ENCODE results near the gene KCTD13.
"Not testable (repeated sequence)": the region's sequence is repeated elsewhere in the genome, so short reads cannot be mapped to it uniquely, and the experiment has no call there.

Gene KCTD13

DNA sequence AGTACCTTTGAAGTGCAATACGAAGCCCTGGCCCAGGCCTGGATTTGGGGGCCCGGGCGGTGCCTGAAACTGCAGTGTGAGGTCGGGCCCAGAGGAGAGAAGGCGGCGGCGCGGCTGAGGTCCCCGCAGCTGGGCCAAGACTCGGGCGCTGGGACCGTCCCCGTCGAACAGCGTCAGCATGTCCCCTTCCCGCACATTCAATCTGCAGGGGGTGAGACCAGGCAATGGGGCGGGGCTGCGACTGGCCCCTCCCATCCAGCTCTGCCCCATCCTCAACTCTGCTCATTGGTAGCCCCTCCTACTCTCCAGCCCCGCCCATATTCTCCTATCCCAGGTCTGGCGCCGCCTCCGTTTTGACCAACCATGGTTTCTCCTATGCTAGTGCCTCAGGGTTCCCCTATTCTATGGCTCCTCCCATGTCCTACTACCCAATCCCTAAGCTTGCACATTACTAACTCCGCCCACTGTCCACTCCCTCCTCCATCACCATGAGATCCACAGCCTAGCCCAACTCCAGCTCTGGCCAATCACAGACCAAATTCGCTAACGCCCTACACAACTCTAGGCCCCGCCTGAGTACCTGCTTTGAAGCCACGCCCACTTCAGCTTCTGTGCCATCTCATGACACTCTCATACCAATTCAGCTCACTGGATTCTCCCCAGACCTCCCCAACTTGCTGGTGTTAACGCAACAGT is 48.6 kb downstream of the KCTD13 start:
- no peaks in the 10 kb centered on the region for H3K9me3 ChIP-seq (ENCODE audit: control insufficient read depth, low read length)
- H3K27ac ChIP-seq (ENCODE audit: low read depth, low read length, severe bottlenecking) = no peak overlapping the region
- H3K4me1 ChIP-seq (ENCODE audit: control insufficient read depth, insufficient read depth, low read length, poor library complexity, severe bottlenecking) = no peaks in the 10 kb centered on the region
- 46 to 53% methylated on average over 25 to 27 of the region's 28 CpGs for WGBS, 2 experiments (ENCODE audit: insufficient coverage in 2 of 2)
- no peak overlapping the region for H3K4me3 ChIP-seq (ENCODE audit: extremely low read depth, insufficient read depth, low read length, poor library complexity, severe bottlenecking)
- peaks cover 16% of the 10 kb centered on the region for H3K36me3 ChIP-seq (ENCODE audit: control insufficient read depth, insufficient read depth, low read length)

DNA sequence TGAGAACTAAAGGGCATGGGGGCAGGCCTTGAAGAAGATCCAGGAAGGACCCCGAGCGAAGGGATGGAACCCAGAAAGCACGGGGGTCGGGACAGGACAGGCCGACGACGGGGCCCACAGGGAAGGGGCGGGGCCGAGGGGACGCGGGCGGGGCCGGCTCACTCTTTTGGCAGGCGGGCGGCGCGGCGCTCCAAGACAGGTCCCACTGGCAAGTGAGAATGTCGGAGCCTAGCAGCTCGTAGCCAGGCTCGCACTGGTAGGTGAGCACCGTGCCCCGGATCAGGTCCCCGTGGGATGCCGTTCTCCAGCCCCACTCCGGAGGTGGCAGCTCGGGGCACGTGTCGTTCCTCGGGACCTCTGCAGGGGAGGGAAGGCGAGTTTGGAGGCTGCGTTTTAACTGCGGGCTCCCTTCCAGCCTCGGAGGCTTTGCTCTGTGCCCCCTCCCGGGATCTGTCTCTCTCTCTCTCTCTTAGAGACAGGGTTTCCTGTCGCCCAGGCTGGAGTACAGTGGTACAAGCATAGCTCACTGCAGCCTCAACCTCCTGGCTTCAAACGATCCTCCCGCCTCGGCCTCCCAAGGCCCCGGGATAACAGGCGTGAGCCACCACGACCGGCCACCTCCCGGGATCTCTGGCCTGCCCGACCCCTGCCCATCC is 49.3 kb downstream of the KCTD13 start:
- H3K36me3 ChIP-seq (ENCODE audit: control insufficient read depth, insufficient read depth, low read length) = peaks cover 23% of the 10 kb centered on the region
- no peak overlapping the region for H3K27ac ChIP-seq (ENCODE audit: low read depth, low read length, severe bottlenecking)
- H3K4me3 ChIP-seq (ENCODE audit: extremely low read depth, insufficient read depth, low read length, poor library complexity, severe bottlenecking) = peak overlapping the region; percentile 11
- H3K9me3 ChIP-seq (ENCODE audit: control insufficient read depth, low read length) = no peaks in the 10 kb centered on the region
- H3K4me1 ChIP-seq (ENCODE audit: control insufficient read depth, insufficient read depth, low read length, poor library complexity, severe bottlenecking) = no peaks in the 10 kb centered on the region
- WGBS, 2 experiments (ENCODE audit: insufficient coverage in 2 of 2) = 40 to 50% methylated on average over 32 to 45 of the region's 45 CpGs

GRCh38 chr16:29876217-29876593 is 49.8 kb downstream of the KCTD13 start:
- H3K4me3 ChIP-seq (ENCODE audit: extremely low read depth, insufficient read depth, low read length, poor library complexity, severe bottlenecking) = peak overlapping the region; percentile 11
- H3K9me3 ChIP-seq (ENCODE audit: control insufficient read depth, low read length) = no peaks in the 10 kb centered on the region
- H3K36me3 ChIP-seq (ENCODE audit: control insufficient read depth, insufficient read depth, low read length) = peaks cover 25% of the 10 kb centered on the region
- H3K27ac ChIP-seq (ENCODE audit: low read depth, low read length, severe bottlenecking) = no peak overlapping the region
- no peaks in the 10 kb centered on the region for H3K4me1 ChIP-seq (ENCODE audit: control insufficient read depth, insufficient read depth, low read length, poor library complexity, severe bottlenecking)
- 74 to 75% methylated on average over 16 to 17 of the region's 18 CpGs for WGBS, 2 experiments (ENCODE audit: insufficient coverage in 2 of 2)

DNA sequence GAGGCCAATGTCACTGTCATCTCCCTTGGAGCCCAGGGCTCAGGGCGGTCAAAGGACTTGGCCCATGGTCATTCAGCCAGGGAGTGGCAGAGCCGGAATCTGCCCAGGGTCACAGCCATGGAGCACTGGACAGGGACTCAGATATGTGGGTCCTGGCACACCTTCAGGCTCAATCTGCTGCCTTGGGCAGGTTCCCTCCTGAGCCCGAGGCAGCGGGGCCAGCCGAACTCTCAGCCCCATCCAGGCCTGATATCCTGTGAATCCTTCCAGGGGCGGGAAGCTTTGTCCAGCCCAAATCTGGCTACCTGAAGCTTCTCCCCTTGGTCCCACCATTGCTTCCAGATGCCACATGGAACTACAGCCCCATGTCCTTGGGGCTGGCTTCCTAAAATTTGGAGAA is 50.8 kb downstream of the KCTD13 start:
- H3K36me3 ChIP-seq (ENCODE audit: control insufficient read depth, insufficient read depth, low read length) = peaks cover 23% of the 10 kb centered on the region
- H3K9me3 ChIP-seq (ENCODE audit: control insufficient read depth, low read length) = no peaks in the 10 kb centered on the region
- whole genome bisulfite sequencing, 2 experiments (ENCODE audit: insufficient coverage in 2 of 2) = 89 to 94% methylated on average over 6 of the region's 6 CpGs
- H3K4me1 ChIP-seq (ENCODE audit: control insufficient read depth, insufficient read depth, low read length, poor library complexity, severe bottlenecking) = no peaks in the 10 kb centered on the region
- no peak overlapping the region for H3K27ac ChIP-seq (ENCODE audit: low read depth, low read length, severe bottlenecking)
- no peak overlapping the region for H3K4me3 ChIP-seq (ENCODE audit: extremely low read depth, insufficient read depth, low read length, poor library complexity, severe bottlenecking)

DNA sequence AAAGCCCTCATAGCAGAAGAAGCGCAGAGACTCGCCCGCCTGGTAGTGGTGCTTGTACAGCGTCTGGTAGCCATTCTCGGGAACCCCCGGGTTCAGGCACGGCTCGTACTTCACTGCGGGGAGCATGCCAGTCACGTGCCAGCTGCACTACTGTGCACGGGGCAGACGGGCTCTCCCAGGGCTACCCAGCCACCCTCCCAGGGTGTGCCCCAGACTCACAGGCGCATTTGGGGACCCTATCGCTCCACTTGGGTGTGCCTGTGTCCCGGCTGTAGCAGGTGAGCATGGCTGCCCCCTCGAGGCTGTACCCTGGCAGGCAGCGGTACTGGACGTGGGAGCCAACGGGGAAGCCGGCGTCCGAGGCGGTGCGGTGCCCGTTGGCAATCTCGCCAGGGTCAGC is 52.7 kb downstream of the KCTD13 start:
- WGBS, 2 experiments (ENCODE audit: insufficient coverage in 2 of 2) = 94 to 97% methylated on average over 24 to 25 of the region's 26 CpGs
- H3K9me3 ChIP-seq (ENCODE audit: control insufficient read depth, low read length) = no peaks in the 10 kb centered on the region
- no peaks in the 10 kb centered on the region for H3K4me1 ChIP-seq (ENCODE audit: control insufficient read depth, insufficient read depth, low read length, poor library complexity, severe bottlenecking)
- H3K27ac ChIP-seq (ENCODE audit: low read depth, low read length, severe bottlenecking) = no peak overlapping the region
- H3K4me3 ChIP-seq (ENCODE audit: extremely low read depth, insufficient read depth, low read length, poor library complexity, severe bottlenecking) = no peak overlapping the region
- H3K36me3 ChIP-seq (ENCODE audit: control insufficient read depth, insufficient read depth, low read length) = peaks cover 16% of the 10 kb centered on the region

- Histone ChIP-seq H3K36me3 (ENCODE audit: control insufficient read depth, insufficient read depth, low read length) (peaks cover 12% of the 10 kb centered on the region), H3K9me3 (ENCODE audit: control insufficient read depth, low read length) (no peaks in the 10 kb centered on the region), H3K4me1 (ENCODE audit: control insufficient read depth, insufficient read depth, low read length, poor library complexity, severe bottlenecking) (no peaks in the 10 kb centered on the region), H3K27ac (ENCODE audit: low read depth, low read length, severe bottlenecking) (no peak overlapping the region), H3K4me3 (ENCODE audit: extremely low read depth, insufficient read depth, low read length, poor library complexity, severe bottlenecking) (no peak overlapping the region)
- 94 to 97% methylated on average over 13 to 16 of the region's 16 CpGs for WGBS, 2 experiments (ENCODE audit: insufficient coverage in 2 of 2)
These were observed 54.0 kb downstream of the KCTD13 start for GRCh38 chr16:29871822-29872546.

- not testable (repeated sequence) for H3K27ac ChIP-seq (ENCODE audit: low read depth, low read length, severe bottlenecking); H3K9me3 ChIP-seq (ENCODE audit: control insufficient read depth, low read length); H3K4me1 ChIP-seq (ENCODE audit: control insufficient read depth, insufficient read depth, low read length, poor library complexity, severe bottlenecking); H3K4me3 ChIP-seq (ENCODE audit: extremely low read depth, insufficient read depth, low read length, poor library complexity, severe bottlenecking)
- peaks cover 12% of the 10 kb centered on the region for H3K36me3 ChIP-seq (ENCODE audit: control insufficient read depth, insufficient read depth, low read length)
- 93 to 96% methylated on average over 4 to 7 of the region's 8 CpGs for WGBS, 2 experiments (ENCODE audit: insufficient coverage in 2 of 2)
These were observed 57.0 kb downstream of the KCTD13 start for GRCh38 chr16:29869067-29869466.

DNA sequence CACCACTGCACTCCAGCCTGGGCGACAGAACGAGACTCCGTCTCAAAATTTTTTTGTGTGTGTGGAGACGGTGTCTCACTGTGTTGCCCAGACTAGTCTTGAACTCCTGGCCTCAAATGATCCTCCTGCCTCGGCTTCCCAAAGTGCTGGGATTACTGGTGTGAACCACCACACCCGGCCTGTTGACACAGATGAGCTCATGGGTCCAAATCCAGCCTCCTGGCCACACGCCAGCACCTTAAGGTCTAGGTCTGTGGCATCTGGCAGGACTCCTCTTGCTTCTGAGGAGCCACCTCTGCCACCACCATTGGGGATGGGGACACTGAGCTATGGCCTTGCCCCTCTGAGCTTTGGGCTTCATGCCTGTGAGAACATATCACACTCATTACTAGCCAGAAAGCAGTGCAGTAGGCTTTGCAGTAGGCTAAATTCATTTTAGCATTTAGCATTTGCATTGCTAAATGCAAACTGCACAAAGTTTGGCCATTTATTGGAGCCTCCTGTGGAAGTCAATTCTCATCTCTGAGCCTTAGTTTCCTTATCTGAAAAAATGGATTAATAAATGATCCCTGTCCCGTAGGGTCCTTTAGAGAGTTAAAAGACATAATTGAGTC is 57.5 kb downstream of the KCTD13 start:
- no peak overlapping the region for H3K4me3 ChIP-seq (ENCODE audit: extremely low read depth, insufficient read depth, low read length, poor library complexity, severe bottlenecking)
- H3K4me1 ChIP-seq (ENCODE audit: control insufficient read depth, insufficient read depth, low read length, poor library complexity, severe bottlenecking) = no peaks in the 10 kb centered on the region
- 90% methylated on average over 5 to 6 of the region's 8 CpGs for WGBS, 2 experiments (ENCODE audit: insufficient coverage in 2 of 2)
- H3K9me3 ChIP-seq (ENCODE audit: control insufficient read depth, low read length) = no peaks in the 10 kb centered on the region
- peaks cover 10% of the 10 kb centered on the region for H3K36me3 ChIP-seq (ENCODE audit: control insufficient read depth, insufficient read depth, low read length)
- H3K27ac ChIP-seq (ENCODE audit: low read depth, low read length, severe bottlenecking) = no peak overlapping the region

GRCh38 chr16:29864205-29864604 is 61.8 kb downstream of the KCTD13 start:
- Histone ChIP-seq H3K4me3 (ENCODE audit: extremely low read depth, insufficient read depth, low read length, poor library complexity, severe bottlenecking) (no peak overlapping the region), H3K27ac (ENCODE audit: low read depth, low read length, severe bottlenecking) (no peak overlapping the region), H3K9me3 (ENCODE audit: control insufficient read depth, low read length) (no peaks in the 10 kb centered on the region), H3K36me3 (ENCODE audit: control insufficient read depth, insufficient read depth, low read length) (peaks cover 20% of the 10 kb centered on the region), H3K4me1 (ENCODE audit: control insufficient read depth, insufficient read depth, low read length, poor library complexity, severe bottlenecking) (peaks cover 5% of the 10 kb centered on the region)
- WGBS, 2 experiments (ENCODE audit: insufficient coverage in 2 of 2) = 80 to 90% methylated on average over 9 of the region's 9 CpGs

- Histone ChIP-seq H3K36me3 (ENCODE audit: control insufficient read depth, insufficient read depth, low read length) (peaks cover 26% of the 10 kb centered on the region), H3K4me1 (ENCODE audit: control insufficient read depth, insufficient read depth, low read length, poor library complexity, severe bottlenecking) (peaks cover 5% of the 10 kb centered on the region), H3K4me3 (ENCODE audit: extremely low read depth, insufficient read depth, low read length, poor library complexity, severe bottlenecking) (peak overlapping the region; percentile 8), H3K27ac (ENCODE audit: low read depth, low read length, severe bottlenecking) (peak overlapping the region; percentile 100), H3K9me3 (ENCODE audit: control insufficient read depth, low read length) (no peaks in the 10 kb centered on the region)
- 47 to 71% methylated on average over 10 to 12 of the region's 16 CpGs for WGBS, 2 experiments (ENCODE audit: insufficient coverage in 2 of 2)
These were observed 62.4 kb downstream of the KCTD13 start for GRCh38 chr16:29863669-29863984.
